LNCaP clone FGC (cell line): ENCODE results near the gene FRMPD4.

Experiments
- DNase-seq: peaks from one replicate; pipeline ENCODE4 v3.0.0-alpha.2; 2011; ENCODE audit warnings: low read depth
- H3K4me3 ChIP-seq: 2 replicates; pipeline ENCODE4 v1.5.1; 2011; ENCODE audit warnings: mild to moderate bottlenecking, low read depth, low read length, control low read depth
- CTCF ChIP-seq: IDR thresholded peaks from 2 replicates; pipeline ENCODE4 v1.5.1; 2012; ENCODE audit warnings: mild to moderate bottlenecking; ENCODE audit not compliant: control insufficient read depth, insufficient read depth; ENCODE audit errors: extremely low read depth

FRMPD4 gene

GRCh38 chrX:12367254-12367653, 229.0 kb downstream of the FRMPD4 start:
- no peak for TF ChIP-seq CTCF
- no peak overlapping the region for H3K4me3 ChIP-seq
- DNase-seq, result no peak

GRCh38 chrX:12370497-12370986, 232.3 kb downstream of the FRMPD4 start:
- no peak overlapping the region for H3K4me3 ChIP-seq
- no peak for TF ChIP-seq CTCF
- no peak for DNase-seq

GRCh38 chrX:12372111-12372510, 233.8 kb downstream of the FRMPD4 start:
- no peak for DNase-seq
- no peak for TF ChIP-seq CTCF
- no peak overlapping the region for H3K4me3 ChIP-seq

GRCh38 chrX:12374286-12374685, 236.0 kb downstream of the FRMPD4 start:
- no peak for DNase-seq
- no peak for TF ChIP-seq CTCF
- no peak overlapping the region for H3K4me3 ChIP-seq

- TF ChIP-seq CTCF, result no peak
Measured at GRCh38 chrX:12378253-12378652, 240.0 kb downstream of the FRMPD4 start.

DNA sequence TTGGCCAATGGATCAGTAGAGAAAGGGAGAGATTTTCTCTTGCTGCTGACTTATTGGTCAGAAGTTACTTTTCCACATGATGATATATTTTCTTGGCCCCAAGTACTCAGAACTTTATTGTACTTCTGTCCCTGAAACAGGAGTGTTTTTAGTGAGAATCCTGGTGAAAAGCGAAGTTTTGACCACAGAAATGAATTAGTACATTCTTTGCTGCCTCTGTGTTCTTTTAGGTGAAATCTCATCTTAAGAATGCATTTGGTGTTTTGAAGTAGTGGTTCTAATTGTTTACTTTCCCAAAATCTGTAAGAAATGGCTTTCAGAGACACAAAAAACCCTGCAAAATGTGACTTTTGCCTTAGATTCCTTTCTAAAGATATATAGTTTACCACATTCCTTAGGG, 240.4 kb downstream of the FRMPD4 start:
- no peak for DNase-seq
- no peak overlapping the region for H3K4me3 ChIP-seq
- TF ChIP-seq CTCF, result no peak

More at GRCh38 chrX:12378253-12378652, 240.0 kb downstream of the FRMPD4 start:
- H3K4me3 ChIP-seq, result no peak overlapping the region
- no peak for DNase-seq

DNA sequence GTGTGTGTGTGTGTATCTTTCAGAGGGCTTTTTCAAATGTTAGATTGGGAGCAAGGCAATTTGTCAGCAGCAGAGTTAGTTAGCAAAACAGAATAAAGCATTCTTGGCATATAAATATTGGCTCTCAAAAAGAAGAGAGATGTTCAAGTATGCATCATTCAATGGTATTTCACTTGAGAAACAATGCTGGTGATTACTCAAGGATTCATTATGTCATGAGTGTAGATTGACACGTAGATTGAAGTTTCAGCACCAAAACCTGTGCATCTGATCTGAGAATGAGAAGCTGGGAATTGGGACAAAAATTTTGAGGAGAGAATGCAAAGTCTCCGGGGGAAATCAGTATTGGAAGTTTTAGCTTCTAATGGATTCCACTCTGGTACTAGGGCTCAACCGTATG, 241.4 kb downstream of the FRMPD4 start:
- no peak for DNase-seq
- TF ChIP-seq CTCF, result no peak
- H3K4me3 ChIP-seq, result no peak overlapping the region
